Liver (tissue), 3 donors: ENCODE results near the gene RRP12.
"Not testable (repeated sequence)": the region's sequence is repeated elsewhere in the genome, so short reads cannot be mapped to it uniquely, and the experiment has no call there.

Experiments
- GABPA ChIP-seq, 2 donors: IDR thresholded peaks in 1 of 2; conservative IDR thresholded peaks in 1 of 2; 2 replicates each; pipeline ENCODE4 v1.6.1; 2016; ENCODE audit warnings: antibody characterized with exemption in 2 of 2, mild to moderate bottlenecking in 1 of 2, moderate library complexity in 1 of 2
- HNF4A ChIP-seq, 2 donors: conservative IDR thresholded peaks; 2 replicates each; pipeline ENCODE4 v1.6.1; 2016; ENCODE audit warnings: antibody characterized with exemption in 2 of 2, mild to moderate bottlenecking in 2 of 2
- RAD21 ChIP-seq, 2 donors: IDR thresholded peaks; 2 replicates each; pipeline ENCODE4 v1.6.1; 2016; ENCODE audit warnings: antibody characterized with exemption in 2 of 2, mild to moderate bottlenecking in 2 of 2
- TAF1 ChIP-seq: conservative IDR thresholded peaks from 2 replicates; pipeline ENCODE4 v1.6.1; 2016; ENCODE audit warnings: antibody characterized with exemption, mild to moderate bottlenecking
- YY1 ChIP-seq: IDR thresholded peaks from 2 replicates; pipeline ENCODE4 v1.6.1; 2016; ENCODE audit warnings: antibody characterized with exemption, mild to moderate bottlenecking
- TF ChIP-seq, protein P1 (sequence below): fragments of 150-350 bp; IDR thresholded peaks from 2 replicates; pipeline ENCODE4 v1.5.1; 2017; ENCODE audit warnings: improper control_type of control experiment, low read depth, low read length; ENCODE audit not compliant: missing input control
- donor health status: healthy.
- donor health status: healthy.

GRCh38 chr10:97406483-97406882 lies 5.3 kb upstream of the RRP12 start:
- not testable (repeated sequence) for TF ChIP-seq TAF1; GABPA (IDR thresholded peaks at IDR 0.05 in 1 of 2, conservative IDR thresholded peaks at IDR 0.05 in 1 of 2); RAD21 (IDR thresholded peaks at IDR 0.05); YY1; HNF4A (conservative IDR thresholded peaks at IDR 0.05)
- TF ChIP-seq, protein P1, sequence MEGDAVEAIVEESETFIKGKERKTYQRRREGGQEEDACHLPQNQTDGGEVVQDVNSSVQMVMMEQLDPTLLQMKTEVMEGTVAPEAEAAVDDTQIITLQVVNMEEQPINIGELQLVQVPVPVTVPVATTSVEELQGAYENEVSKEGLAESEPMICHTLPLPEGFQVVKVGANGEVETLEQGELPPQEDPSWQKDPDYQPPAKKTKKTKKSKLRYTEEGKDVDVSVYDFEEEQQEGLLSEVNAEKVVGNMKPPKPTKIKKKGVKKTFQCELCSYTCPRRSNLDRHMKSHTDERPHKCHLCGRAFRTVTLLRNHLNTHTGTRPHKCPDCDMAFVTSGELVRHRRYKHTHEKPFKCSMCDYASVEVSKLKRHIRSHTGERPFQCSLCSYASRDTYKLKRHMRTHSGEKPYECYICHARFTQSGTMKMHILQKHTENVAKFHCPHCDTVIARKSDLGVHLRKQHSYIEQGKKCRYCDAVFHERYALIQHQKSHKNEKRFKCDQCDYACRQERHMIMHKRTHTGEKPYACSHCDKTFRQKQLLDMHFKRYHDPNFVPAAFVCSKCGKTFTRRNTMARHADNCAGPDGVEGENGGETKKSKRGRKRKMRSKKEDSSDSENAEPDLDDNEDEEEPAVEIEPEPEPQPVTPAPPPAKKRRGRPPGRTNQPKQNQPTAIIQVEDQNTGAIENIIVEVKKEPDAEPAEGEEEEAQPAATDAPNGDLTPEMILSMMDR, result not testable (repeated sequence)
